NCI-H2171 treated with DMSO at 0.1 percent for 48 hours (cell line): ENCODE data around the gene HPS1.
A peak's percentile ranks its signal among the peaks of the same experiment; 100 is the strongest.

Experiments
- DNase-seq: peaks from one replicate; lab custom pipeline; 2025; lab: John Stamatoyannopoulos, UW

The HPS1 gene

DNA sequence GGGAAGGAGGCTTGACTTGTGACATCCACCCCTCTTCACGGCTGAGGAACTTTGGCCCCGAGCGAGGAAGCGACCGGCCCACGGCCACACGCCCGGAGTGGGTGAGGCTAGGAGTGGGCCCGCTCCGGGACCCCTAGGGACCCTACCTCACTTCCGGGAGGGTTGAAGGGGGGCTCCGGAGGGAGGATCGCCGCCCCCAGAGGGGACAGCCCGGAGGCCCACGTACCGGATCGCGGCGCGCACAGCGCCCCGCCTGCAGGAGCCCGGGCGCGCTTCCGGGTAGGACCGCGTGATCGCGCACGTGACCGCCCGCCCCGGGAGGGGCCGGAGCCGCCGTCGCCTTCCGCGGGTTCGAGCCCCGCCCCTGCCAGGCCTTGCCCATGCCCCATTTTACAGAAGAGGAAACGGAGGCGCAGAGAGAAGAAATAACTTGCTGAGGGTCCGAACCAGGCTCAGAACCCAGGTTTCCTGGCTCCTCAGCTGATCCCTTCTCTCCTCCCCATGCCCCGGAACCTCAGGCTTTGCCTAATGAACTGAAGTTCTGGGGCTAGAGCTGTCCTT, at the start of gene HPS1:
Gene HPS1, minus strand, starts transcription at position 275 of the 561 bp plus-strand sequence. CDS start 3,695 bp downstream, outside the sequence.
- peak; percentile 62 for DNase-seq

DNA sequence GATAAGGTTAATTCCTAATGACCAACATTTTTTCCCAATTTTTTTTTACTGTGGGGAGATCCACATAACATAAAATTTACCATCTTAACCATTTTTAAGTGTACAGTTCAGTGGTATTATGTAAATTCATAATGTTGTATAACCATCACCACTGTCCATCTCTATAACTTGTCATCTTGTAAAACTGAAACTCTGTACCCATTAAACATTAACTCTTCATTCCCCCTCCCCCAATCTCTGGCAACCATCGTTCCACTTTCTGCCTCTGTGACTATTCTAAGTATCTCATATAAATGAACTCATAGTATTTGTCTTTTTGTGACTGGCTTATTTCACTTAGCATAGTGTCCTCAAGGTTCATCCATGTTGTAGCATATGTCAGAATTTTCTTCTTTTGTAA, 46.0 kb upstream of the HPS1 start:
- no peak for DNase-seq

DNA sequence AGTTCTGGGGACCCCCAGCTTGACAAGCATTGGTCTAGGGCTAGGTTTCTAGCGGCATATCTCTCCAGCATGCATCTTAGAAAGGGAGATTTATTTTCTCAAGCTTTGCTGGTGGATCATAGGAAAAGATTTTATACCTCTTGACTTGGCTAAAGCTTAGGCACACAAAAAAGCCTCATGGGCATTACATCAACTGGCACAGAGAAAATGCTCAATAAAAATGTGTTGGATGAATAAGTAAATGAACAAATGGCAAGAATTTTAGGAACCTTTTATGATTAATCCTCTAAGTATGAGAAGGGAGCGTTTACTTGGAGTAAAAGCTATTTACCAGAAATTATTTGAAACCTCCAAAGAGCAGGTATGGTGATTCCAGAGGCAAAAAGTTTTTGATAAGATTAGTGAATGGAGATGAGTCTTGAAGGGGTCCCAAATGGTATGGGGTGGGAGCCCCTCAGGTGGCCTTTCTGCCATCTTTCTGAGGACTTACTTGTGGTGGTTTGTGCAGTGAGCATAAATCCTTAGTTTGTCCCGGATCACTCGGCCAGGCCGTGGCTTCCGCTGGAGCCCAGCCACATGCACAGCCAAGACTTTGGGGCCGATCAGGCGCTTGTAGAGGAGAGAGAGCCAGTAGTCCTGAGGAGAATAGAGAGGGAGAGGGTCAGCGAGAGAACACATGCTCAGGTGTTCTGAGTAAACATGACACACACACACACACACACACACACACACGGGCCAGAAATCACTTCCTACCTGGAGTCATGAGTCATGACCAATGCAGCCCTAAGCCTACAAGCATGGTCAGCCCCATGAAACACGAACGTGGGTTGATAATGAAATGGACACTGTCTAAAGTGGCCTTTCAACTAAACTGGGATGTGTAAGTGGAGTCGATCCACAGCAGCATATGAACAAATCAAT, 43.1 kb upstream of the HPS1 start:
- no peak for DNase-seq

DNA sequence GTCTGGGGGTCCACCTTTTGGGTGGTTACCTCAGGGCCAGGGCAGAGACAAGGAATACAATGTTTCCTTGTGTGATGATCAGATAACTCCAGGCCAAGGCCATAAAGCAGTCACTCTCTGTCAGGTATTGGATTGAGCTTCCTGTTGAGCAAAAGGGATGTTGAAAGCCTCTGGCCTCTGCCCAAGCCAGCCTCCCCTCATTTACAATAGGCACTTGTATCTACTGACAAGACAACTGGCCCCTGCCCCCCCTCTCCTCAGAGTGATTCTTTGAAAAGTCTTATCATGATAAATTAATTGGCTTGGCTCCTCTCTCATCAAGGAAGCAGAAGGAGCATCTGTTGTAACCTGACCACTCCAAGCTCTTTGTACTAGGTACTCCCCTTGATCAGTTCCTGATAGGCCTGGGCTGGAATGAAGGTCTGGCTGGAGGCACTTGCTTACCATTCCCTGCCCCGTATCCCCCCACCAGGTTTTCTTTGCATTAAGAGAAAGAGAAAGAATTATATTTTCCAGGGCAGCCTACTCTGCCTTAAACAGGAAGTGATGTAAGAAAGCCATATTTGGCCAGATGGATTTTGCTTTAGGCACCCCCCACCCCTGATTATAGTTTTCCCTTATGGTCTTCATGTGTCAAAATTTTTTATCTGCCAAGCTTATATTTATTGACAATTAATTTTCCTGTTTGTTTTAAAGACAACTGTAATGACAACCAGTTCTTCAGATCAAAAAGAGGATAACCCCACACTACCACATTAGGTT, 42.1 kb upstream of the HPS1 start:
- peak; percentile 5 for DNase-seq

DNA sequence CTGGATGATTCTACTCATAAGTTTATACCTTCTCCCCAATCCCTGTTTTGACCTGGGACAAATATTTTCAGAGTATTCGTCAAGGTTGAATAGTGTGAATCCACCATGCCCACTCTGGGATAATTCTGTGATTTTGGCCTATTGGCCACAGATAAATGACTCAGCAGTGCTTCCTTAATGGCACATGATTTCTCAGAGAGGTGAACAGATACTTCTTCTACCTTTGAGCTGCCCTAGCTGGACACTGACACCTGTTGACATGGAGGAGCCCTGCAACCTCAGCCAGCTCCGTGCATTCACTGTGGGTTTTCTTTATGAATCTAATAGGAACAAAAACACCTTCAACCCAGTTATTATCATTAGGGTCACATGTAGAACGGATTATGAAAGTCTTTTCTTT, 40.9 kb upstream of the HPS1 start:
- no peak for DNase-seq

DNA sequence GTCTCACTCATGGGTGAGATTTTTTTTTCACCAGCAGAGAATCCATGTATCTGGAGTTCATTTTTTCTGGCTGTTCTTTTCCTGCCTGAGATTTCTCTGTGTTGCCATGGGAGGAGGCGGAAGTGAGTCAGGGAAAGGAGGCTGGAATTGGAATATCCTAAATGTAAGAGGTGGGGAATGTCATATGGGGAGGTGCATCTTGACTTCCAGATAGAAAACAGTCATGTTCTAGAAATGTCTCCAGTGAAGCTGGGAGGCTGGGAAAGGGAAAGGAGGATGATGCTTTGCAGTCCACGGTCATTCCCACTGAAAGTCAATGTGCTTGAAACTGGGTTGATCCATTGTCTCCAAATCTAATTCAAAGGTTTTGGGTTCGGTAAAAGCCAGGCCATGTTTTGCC, 39.7 kb upstream of the HPS1 start:
- DNase-seq, result no peak

DNA sequence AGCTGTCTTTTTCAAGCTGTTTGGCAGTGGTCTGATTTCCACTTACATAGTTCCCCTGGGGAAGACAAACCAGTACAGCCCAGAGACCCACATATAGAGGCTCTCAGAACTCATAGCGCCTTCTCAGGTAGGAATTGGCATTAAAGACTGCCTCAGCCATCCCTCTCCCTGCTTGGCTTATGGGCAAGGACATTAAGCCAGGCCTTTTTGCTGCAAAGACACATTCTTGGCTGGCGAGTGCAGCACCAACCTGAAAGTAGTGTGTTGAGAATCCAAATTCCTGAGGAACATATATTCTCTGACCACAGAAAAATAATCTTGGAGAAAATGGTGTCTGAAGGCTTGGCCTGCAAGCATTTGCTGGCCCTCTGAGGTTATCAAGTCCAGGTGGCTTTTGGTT, 39.2 kb upstream of the HPS1 start:
- DNase-seq, result no peak

DNA sequence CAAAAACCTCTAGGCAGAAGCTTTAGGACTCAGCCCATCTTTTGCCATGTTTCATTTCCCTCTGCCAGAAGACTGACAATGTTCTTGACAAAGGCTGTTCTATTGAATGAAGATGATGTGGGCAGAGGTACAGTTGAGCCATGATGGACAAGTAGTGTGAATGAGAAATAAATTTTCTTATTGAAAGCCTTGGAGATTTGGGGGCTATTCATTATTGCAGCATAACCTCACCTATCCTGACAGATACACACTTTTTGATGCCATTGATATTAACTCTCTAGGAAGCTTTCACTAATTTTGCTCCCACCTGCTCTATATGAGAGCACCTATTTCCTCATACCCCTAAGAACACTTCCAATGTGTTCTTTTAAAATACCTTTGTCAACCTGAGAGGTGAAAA, 36.9 kb upstream of the HPS1 start:
- no peak for DNase-seq

DNA sequence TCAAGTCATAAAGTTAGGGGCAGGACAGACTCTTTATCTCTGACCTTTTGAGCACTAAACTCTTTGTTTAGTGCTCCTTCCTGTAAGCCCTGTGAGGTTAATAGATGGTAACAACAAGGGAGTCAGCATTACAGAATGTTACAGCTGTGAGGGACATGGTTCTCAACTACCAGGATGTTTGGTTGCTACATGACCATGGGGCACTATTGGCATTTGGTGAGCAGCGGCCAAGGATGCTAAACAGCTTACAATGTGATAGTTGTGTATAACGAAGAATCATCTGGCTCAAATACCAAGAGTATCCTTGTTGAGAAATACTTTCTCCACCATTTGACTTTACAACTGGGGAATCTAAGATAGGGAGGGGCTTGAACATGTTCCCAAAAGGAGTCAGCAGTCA, 35.4 kb upstream of the HPS1 start:
- no peak for DNase-seq

DNA sequence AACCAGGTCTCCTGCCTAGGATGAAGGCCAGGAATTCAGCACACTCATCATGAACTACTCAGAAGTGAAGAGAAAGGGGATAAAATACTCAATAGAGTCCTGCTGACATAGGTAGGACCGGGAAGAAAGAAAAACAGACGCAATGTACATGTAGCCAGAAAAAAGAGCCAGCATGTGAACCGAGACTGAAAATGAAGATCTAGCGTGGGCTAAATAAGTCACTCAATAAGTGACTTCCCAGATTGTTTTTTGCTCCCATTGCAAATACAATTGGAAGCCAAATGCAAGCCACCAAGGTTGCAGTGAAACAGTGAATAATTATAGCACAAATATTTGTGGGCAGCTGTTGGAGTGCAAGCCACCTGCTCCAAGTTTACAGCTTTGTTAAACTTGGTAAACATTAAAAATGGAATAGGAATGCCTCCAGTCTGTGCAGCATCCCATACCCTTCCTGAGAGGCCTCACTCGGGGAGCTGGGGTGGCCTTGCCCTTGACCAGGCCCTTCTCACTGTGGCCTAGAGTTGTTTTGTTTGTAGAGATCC, 34.7 kb upstream of the HPS1 start:
- peak; percentile 31 for DNase-seq

DNA sequence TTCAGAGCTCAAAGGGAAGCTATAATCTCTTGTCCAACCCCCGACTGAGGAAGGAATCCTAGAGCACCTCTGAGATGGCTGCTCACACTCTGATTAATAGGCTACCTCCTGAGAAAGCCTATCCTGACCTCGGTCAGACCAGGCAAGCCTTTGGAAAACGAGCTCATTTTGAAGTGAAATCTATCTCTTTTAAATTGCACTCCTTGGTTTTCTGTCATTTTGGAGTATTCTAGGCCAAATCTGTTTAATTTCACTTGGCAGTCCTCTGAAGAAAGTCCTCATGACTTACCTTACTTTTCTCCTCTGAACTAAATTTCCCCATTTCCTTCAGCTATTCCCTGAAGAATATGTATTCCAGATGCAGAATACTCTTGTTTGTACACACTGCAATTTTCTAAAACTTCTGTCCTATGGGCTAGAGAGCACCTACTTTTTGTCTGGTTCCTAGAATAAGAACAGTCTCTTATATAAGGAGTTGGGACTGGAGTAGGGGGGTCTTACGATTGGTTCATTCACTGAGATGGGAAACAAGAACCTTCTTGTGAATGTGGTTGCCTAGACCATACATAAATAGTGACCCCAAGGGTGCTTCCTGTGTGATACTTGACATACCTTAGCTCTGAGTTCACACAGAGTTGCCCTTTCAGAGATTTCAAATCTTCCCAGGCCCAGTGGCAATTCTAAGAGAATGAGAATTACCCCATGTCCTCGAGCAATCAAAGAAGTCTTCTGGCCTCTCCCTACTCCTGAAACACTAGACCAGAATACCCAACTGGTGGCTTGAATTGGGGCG, 31.9 kb upstream of the HPS1 start:
- no peak for DNase-seq

DNA sequence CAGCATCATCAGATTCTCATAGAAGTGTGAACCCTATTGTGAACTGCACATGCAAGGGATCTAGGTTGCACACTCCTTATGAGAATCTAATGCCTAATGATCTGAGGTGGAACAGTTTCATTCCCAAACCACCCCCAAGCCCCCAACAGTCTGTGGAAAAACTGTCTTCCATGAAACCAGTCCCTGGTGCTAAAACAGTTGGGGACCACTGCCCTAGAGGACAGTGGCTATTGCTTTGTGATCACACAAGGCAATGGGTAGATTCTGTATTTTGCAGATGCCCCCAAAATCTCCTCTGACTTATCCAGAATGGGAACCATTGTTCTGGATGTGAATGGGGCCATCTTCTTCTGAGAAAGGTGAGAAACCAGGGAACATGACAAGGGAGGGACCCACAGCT, 31.1 kb upstream of the HPS1 start:
- DNase-seq, result no peak

DNA sequence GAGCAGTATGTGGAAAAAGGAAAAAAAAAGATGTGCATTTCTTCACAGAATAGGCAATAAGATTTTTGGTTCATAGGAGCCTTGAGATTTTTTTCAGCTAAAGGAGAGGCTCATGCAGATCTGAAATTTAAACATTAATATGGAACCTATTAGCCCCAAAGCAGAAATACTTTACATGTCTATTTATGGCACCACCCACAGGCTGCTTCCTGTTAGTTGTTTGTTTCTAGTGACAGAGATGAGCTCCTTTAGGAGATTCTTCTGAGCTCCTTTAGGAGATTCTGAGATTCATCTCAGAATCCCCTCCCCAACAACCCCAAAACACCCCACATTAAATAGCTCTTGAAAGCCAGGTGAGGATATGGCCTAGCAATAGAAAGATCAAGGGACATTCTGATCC, 27.9 kb upstream of the HPS1 start:
- no peak for DNase-seq

DNA sequence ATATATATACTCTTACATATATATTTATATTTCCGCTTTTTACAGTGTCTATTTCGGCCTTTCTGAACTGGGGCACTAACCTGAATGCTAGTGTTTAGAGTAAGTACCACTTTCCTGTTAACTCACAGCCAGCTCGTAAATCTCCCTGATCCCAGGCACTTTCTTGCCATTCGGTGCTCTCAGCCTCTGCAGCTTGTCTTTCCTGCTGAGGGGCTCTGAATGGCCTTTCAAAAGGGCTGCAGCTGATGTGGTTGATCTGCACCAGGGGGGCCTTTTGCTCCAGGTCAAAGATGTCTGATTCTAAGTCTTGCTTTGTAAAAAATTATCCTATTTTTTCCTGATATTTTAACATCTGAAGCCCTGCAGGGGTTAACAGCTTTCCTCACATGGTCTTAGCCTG, 25.5 kb upstream of the HPS1 start:
- DNase-seq, result no peak

DNA sequence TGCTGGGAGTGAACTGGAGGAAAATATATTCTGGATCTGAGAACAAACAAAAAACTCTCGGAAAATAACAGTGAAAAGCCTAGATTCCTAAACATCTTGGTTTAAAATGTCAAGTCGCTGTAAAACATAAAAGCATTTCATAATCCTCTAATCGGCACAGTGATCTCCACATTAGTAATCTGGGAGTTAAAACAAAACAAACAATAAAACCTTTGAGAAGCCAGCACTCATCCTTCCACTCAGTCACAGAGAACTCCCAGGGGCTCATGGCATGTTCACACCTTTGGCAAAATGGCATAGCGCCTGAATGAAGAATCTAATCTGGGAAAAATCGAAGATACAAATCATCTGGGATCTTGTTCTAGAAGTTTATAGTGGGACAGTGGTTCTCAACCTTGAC, 24.1 kb upstream of the HPS1 start:
- no peak for DNase-seq

DNA sequence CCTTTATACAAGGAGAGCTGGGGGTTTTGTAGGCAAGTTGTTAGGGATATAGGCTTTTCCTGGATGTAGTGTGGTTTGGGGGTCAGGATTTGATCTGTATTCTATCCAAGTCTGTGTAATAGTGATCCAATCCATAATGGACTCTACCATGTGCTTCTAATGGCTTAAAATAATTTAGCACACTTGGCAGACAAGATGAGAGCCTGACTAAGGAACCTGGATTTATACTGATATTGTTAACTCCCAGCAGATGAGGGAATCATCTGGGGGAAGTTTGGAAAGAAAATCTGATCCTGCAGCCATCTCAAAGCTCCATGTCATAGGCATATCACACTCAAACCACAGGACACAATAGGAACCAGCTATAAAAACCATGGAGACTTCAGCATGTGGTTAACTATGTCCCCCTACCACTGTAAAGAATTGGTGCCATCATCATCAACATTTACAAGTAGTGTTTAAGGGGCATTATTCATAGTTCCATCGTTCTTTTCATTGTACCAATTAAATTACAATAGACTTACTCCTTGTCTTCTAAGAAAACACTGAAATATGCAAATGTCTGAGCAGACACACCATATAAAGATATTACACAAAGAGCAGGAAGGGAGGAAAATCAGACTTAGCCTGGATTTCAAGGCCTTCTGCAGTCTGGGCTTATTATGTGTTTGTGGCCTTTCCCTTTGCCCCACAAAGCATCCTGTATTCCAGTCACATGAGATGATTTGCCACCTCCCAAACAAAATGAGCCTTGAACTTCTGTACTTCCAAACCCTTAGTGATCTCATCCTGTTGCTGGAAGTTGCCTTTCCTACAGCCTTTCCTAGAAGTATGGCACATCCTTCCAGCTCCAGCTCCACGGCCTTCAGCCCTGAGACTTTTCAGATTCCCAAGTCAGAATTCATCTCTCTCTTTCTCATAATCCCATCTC, 22.5 kb upstream of the HPS1 start:
- no peak for DNase-seq

DNA sequence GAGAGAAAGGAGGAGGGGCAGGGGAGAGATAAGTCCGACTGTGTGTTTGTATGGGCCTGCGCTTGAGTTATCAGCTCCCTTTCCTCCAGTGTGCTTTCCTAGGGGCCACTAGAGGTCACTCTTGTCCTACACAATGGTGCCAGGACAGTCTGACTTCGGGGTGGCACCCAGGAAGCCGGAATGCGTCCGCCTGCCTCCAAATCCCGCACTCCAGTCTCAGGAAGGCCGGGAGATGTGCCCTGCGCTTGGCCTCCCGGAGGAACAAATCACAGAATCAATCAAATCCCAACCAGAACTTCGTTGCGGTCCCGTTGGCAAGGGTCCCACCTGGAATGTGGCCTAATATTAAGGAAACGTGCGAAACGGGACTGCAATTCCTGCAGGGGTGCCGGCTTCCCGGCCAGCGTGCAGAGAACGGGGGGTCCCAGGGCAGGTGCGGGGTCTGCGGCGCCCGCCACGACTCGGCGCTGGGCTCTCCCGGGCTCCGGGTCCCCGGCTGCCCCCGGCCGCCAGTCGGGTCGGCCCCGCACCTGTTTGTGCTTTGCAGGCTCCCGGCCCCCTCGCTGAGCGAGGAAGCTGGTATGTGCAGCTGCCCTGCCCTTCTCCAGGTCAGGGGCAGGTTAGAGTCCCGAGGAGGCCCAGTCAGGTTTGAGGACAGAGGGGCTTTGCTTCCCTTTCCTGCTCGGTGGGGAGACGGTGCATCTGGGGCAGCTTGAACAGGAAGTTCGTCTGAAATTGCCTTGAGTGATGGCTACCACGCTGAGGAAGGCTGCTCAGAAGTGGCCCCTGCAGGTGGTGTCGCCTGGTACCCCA, 21.0 kb upstream of the HPS1 start:
- peak; percentile 58 for DNase-seq

DNA sequence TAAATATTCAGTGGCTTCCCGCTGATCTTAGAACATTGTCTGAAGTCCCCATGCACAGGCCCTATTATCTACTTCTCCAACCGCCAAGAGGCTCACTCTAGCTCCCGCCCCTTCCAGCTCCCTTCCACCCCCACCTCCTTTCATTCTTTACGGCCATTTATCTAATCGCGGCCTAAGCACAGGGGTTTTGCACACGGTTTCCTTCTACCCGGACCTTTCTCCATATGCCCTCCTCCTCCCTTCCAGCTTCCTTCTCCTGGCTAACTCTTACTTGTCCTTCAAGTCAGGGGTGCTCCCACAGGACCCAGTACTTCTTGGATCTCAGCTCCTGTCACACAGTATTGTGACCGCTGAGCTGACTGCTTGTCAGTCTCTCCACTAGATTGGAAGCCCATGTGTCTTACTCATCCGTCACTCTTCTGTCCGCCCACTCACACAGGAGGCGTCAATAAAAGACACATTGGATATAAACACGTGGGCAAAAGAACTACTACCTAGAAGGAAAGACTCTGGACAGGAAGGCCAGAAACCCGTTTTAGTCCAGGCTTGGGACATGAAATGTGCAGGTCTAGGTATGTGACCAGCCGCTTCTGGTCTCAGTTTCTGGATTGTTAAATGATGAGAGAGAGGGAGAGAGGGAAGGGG, 20.2 kb upstream of the HPS1 start:
- no peak for DNase-seq

DNA sequence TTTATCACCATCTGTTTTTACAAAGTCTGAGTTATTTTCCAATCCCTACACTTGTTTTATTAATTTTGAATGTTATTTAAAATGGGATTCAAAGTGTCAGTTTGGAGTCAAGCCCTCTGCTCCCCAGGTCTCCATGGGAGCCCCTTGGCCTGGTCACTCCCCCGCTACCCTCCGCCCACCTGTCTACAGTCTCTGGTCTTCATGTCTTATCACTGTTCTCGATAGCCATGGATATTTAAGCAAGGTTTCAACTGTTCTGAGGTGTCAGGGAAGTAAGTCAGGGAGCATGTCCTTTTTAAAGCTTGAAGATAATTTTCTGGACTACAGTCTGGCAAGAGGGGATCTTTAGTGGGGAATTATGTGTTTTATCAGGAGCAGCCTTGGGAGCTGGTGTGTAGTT, 19.1 kb upstream of the HPS1 start:
- DNase-seq, result no peak
